HG03135 (cell line): Measurements from ENCODE around the gene TMEM35A.
"Not testable (repeated sequence)": the region's sequence is repeated elsewhere in the genome, so short reads cannot be mapped to it uniquely, and the experiment has no call there.

ENCODE experiments used
- ATAC-seq: cut with Tn5 transposase; IDR thresholded peaks from one replicate; pipeline ENCODE4 v1.9.1; 2021; ENCODE audit warnings: mild to moderate bottlenecking, moderate library complexity; ENCODE audit not compliant: unreplicated experiment

Gene TMEM35A

GRCh38 chrX:101078716-101079598 is at the start of gene TMEM35A:
Gene TMEM35A (plus strand): TSS chrX:101078879. CDS start chrX:101079003, 124 bp downstream.
- no peak for ATAC-seq

- no peak for ATAC-seq
Measured at GRCh38 chrX:101029665-101030064, 49.0 kb upstream of the TMEM35A start.

- ATAC-seq, result no peak
Measured at GRCh38 chrX:101037231-101037630, 41.4 kb upstream of the TMEM35A start.

GRCh38 chrX:101040197-101040596 is 38.5 kb upstream of the TMEM35A start:
- ATAC-seq, result no peak

- peak; percentile 2 for ATAC-seq
Measured at GRCh38 chrX:101051153-101051548, 27.5 kb upstream of the TMEM35A start.

- ATAC-seq, result peak; percentile 92
Measured at GRCh38 chrX:101051549-101052302, 27.0 kb upstream of the TMEM35A start, which contains the start of gene TRMT2B. Gene TRMT2B (minus strand): TSS chrX:101052111. CDS start chrX:101042289, 9,822 bp downstream.

- ATAC-seq, result not testable (repeated sequence)
Measured at GRCh38 chrX:101056551-101056950, 22.1 kb upstream of the TMEM35A start.

GRCh38 chrX:101057093-101057714 is 21.5 kb upstream of the TMEM35A start:
- peak; percentile 90 for ATAC-seq

- no peak for ATAC-seq
Measured at GRCh38 chrX:101062176-101062575, 16.5 kb upstream of the TMEM35A start.

- no peak for ATAC-seq
Measured at GRCh38 chrX:101071582-101071981, 7.1 kb upstream of the TMEM35A start.

- no peak for ATAC-seq
Measured at GRCh38 chrX:101079736-101080270, 1.1 kb downstream of the TMEM35A start.

- no peak for ATAC-seq
Measured at GRCh38 chrX:101080326-101081124, 1.8 kb downstream of the TMEM35A start.

- ATAC-seq, result no peak
Measured at GRCh38 chrX:101081231-101081630, 2.6 kb downstream of the TMEM35A start.

- no peak for ATAC-seq
Measured at GRCh38 chrX:101091817-101092216, 13.1 kb downstream of the TMEM35A start.

- peak; percentile 98 for ATAC-seq
Measured at GRCh38 chrX:101097546-101098453, 19.1 kb downstream of the TMEM35A start, which contains the start of gene CENPI. Gene CENPI (plus strand): TSS chrX:101098204. CDS start chrX:101101071, 2,867 bp downstream.

- ATAC-seq, result no peak
Measured at GRCh38 chrX:101108284-101108683, 29.6 kb downstream of the TMEM35A start.

- ATAC-seq, result no peak
Measured at GRCh38 chrX:101117701-101118100, 39.0 kb downstream of the TMEM35A start.

- ATAC-seq, result no peak
Measured at GRCh38 chrX:101136235-101136634, 57.6 kb downstream of the TMEM35A start.
